KOPT-K1 (cell line): ENCODE measurements around the gene UNC13D.

ENCODE experiments used
- H3K27ac ChIP-seq: fragments of 200-600 bp; sonication (generic); 2 replicates; pipeline ENCODE4 v1.5.1; 2016; ENCODE audit warnings: antibody characterized with exemption, mild to moderate bottlenecking, low read depth, low read length; ENCODE audit not compliant: poor library complexity, severe bottlenecking
- H3K36me3 ChIP-seq: fragments of 200-600 bp; sonication (generic); 2 replicates; pipeline ENCODE4 v1.5.1; 2017; ENCODE audit warnings: antibody characterized with exemption, mild to moderate bottlenecking, low read length, moderate library complexity; ENCODE audit not compliant: insufficient read depth
- H3K9me3 ChIP-seq: fragments of 200-600 bp; sonication (generic); 2 replicates; pipeline ENCODE4 v1.5.1; 2017; ENCODE audit warnings: antibody characterized with exemption, low read length, mild to moderate bottlenecking; ENCODE audit not compliant: insufficient read depth, poor library complexity, severe bottlenecking

The UNC13D gene

GRCh38 chr17:75847614-75848522, 3.7 kb upstream of the UNC13D start:
- no peaks in the 10 kb centered on the region for H3K9me3 ChIP-seq
- no peak overlapping the region for H3K27ac ChIP-seq
- peaks cover 61% of the 10 kb centered on the region for H3K36me3 ChIP-seq

- no peaks in the 10 kb centered on the region for H3K9me3 ChIP-seq
- H3K27ac ChIP-seq: no peak overlapping the region
- H3K36me3 ChIP-seq: peaks cover 67% of the 10 kb centered on the region
Measured at GRCh38 chr17:75846692-75847613, 2.7 kb upstream of the UNC13D start.

GRCh38 chr17:75845933-75846691, 1.9 kb upstream of the UNC13D start:
- Histone ChIP-seq H3K36me3 (peaks cover 63% of the 10 kb centered on the region), H3K27ac (peak overlapping the region; percentile 91), H3K9me3 (no peaks in the 10 kb centered on the region)

- Histone ChIP-seq H3K9me3 (no peaks in the 10 kb centered on the region), H3K36me3 (peaks cover 62% of the 10 kb centered on the region), H3K27ac (peak overlapping the region; percentile 91)
Measured at GRCh38 chr17:75845058-75845711, 981 bp upstream of the UNC13D start.

- H3K36me3 ChIP-seq: peaks cover 62% of the 10 kb centered on the region
- H3K27ac ChIP-seq: peak overlapping the region; percentile 91
- H3K9me3 ChIP-seq: no peaks in the 10 kb centered on the region
Measured at GRCh38 chr17:75844530-75845057, 390 bp upstream of the UNC13D start.

- H3K9me3 ChIP-seq: no peaks in the 10 kb centered on the region
- peak overlapping the region; percentile 91 for H3K27ac ChIP-seq
- H3K36me3 ChIP-seq: peaks cover 62% of the 10 kb centered on the region
Measured at GRCh38 chr17:75842963-75843576, 1.1 kb downstream of the UNC13D start.

GRCh38 chr17:75842411-75842810, 1.8 kb downstream of the UNC13D start:
- Histone ChIP-seq H3K36me3 (peaks cover 62% of the 10 kb centered on the region), H3K27ac (peak overlapping the region; percentile 91), H3K9me3 (no peaks in the 10 kb centered on the region)

GRCh38 chr17:75840799-75841164, 3.4 kb downstream of the UNC13D start:
- H3K27ac ChIP-seq: no peak overlapping the region
- peaks cover 62% of the 10 kb centered on the region for H3K36me3 ChIP-seq
- H3K9me3 ChIP-seq: no peaks in the 10 kb centered on the region

GRCh38 chr17:75839942-75840798, 4.0 kb downstream of the UNC13D start:
- no peak overlapping the region for H3K27ac ChIP-seq

GRCh38 chr17:75838410-75838809, 5.8 kb downstream of the UNC13D start:
- H3K9me3 ChIP-seq: no peaks in the 10 kb centered on the region
- H3K27ac ChIP-seq: no peak overlapping the region
- H3K36me3 ChIP-seq: peaks cover 84% of the 10 kb centered on the region

More at GRCh38 chr17:75839942-75840798, 4.0 kb downstream of the UNC13D start:
- no peaks in the 10 kb centered on the region for H3K9me3 ChIP-seq
- peaks cover 67% of the 10 kb centered on the region for H3K36me3 ChIP-seq

GRCh38 chr17:75837899-75838298, 6.3 kb downstream of the UNC13D start:
- Histone ChIP-seq H3K36me3 (peaks cover 88% of the 10 kb centered on the region), H3K27ac (no peak overlapping the region)

GRCh38 chr17:75836605-75837004, 7.6 kb downstream of the UNC13D start:
- Histone ChIP-seq H3K27ac (peak overlapping the region; percentile 29), H3K36me3 (peaks cover 81% of the 10 kb centered on the region)

More at GRCh38 chr17:75837899-75838298, 6.3 kb downstream of the UNC13D start:
- no peaks in the 10 kb centered on the region for H3K9me3 ChIP-seq

GRCh38 chr17:75835654-75835987, 8.6 kb downstream of the UNC13D start:
- Histone ChIP-seq H3K36me3 (peaks cover 86% of the 10 kb centered on the region), H3K27ac (peak overlapping the region; percentile 29), H3K9me3 (no peaks in the 10 kb centered on the region)

More at GRCh38 chr17:75836605-75837004, 7.6 kb downstream of the UNC13D start:
- no peaks in the 10 kb centered on the region for H3K9me3 ChIP-seq
